DOHH2 (cell line): ENCODE data around the gene CHPF.

Experiments
- CTCF ChIP-seq: fragments of 200-600 bp; sonication (generic); IDR thresholded peaks from one replicate; pipeline ENCODE4 v1.5.1; 2014; ENCODE audit warnings: antibody characterized with exemption, mild to moderate bottlenecking, low read depth, low read length; ENCODE audit not compliant: poor library complexity, severe bottlenecking
- EZH2phosphoT487 ChIP-seq: fragments of 200-600 bp; sonication (generic); IDR thresholded peaks from 2 replicates; pipeline ENCODE4 v1.6.1; 2017; ENCODE audit warnings: borderline replicate concordance, mild to moderate bottlenecking, antibody characterized with exemption, low read length, moderate library complexity, mixed read lengths

- no peak for TF ChIP-seq CTCF
- TF ChIP-seq EZH2phosphoT487 = no peak
Observed at GRCh38 chr2:219593154-219593553, 49.5 kb upstream of the CHPF start.
